ENCODE measurements around the gene CRYL1. TPM values are rescaled to one million over a fixed set of nuclear protein-coding genes. Genes with fewer than 3 reads are reported as not detected.

Gene CRYL1
- total and polyA plus RNA-seq, 12 donors, result 10.6 to 68.0 (median 48.1) TPM

GRCh38 chr13:20461481-20461859, 64.2 kb downstream of the CRYL1 start:
- no peak for TF ChIP-seq POLR2A (IDR thresholded peaks at IDR 0.05)
- TF ChIP-seq CTCF (IDR thresholded peaks at IDR 0.05), result no peak
- H3K27ac ChIP-seq, result no peak overlapping the region
- no peaks in the 10 kb centered on the region for H3K27me3 ChIP-seq
- H3K4me1 ChIP-seq (replicated peaks in 1 of 2), result no peaks in the 10 kb centered on the region
- intact Hi-C loops (cut with DNase I), result no loop called here
- no peak for DNase-seq
- H3K4me3 ChIP-seq, result no peak overlapping the region
- H3K36me3 ChIP-seq (replicated peaks in 1 of 2), result no peaks in the 10 kb centered on the region
- WGBS, 4 donors, result 58 to 64% (median 60%) methylated on average over 2 of the region's 2 CpGs
- no peaks in the 10 kb centered on the region for H3K9me3 ChIP-seq (replicated peaks in 1 of 3)

GRCh38 chr13:20460761-20461160, 64.9 kb downstream of the CRYL1 start:
- no peak overlapping the region for H3K27ac ChIP-seq
- H3K4me3 ChIP-seq, result no peak overlapping the region
- H3K4me1 ChIP-seq (replicated peaks in 1 of 2), result no peaks in the 10 kb centered on the region
- 89 to 93% (median 91%) methylated on average over 11 of the region's 11 CpGs for WGBS, 4 donors
- no peaks in the 10 kb centered on the region for H3K27me3 ChIP-seq
- DNase-seq, result no peak
- TF ChIP-seq POLR2A (IDR thresholded peaks at IDR 0.05), result no peak
- TF ChIP-seq CTCF (IDR thresholded peaks at IDR 0.05), result no peak
- no peaks in the 10 kb centered on the region for H3K9me3 ChIP-seq (replicated peaks in 1 of 3)
- intact Hi-C loops (cut with DNase I), result no loop called here
- no peaks in the 10 kb centered on the region for H3K36me3 ChIP-seq (replicated peaks in 1 of 2)

GRCh38 chr13:20457670-20458069, 68.0 kb downstream of the CRYL1 start:
- H3K36me3 ChIP-seq (replicated peaks in 1 of 2), result no peaks in the 10 kb centered on the region
- no peaks in the 10 kb centered on the region for H3K4me1 ChIP-seq (replicated peaks in 1 of 2)
- TF ChIP-seq CTCF (IDR thresholded peaks at IDR 0.05) (no peak), POLR2A (IDR thresholded peaks at IDR 0.05) (no peak)
- 59 to 71% (median 65%) methylated on average over 6 of the region's 6 CpGs for WGBS, 4 donors
- H3K27me3 ChIP-seq, result no peaks in the 10 kb centered on the region
- DNase-seq, result no peak
- no peak overlapping the region for H3K27ac ChIP-seq
- H3K4me3 ChIP-seq, result no peak overlapping the region
- intact Hi-C loops (cut with DNase I), result no loop called here
- H3K9me3 ChIP-seq (replicated peaks in 1 of 3), result no peaks in the 10 kb centered on the region

GRCh38 chr13:20456737-20457136, 68.9 kb downstream of the CRYL1 start:
- H3K9me3 ChIP-seq (replicated peaks in 1 of 3), result no peaks in the 10 kb centered on the region
- no peaks in the 10 kb centered on the region for H3K36me3 ChIP-seq (replicated peaks in 1 of 2)
- no peak for DNase-seq
- no peak overlapping the region for H3K27ac ChIP-seq
- 70 to 82% (median 75%) methylated on average over 2 of the region's 2 CpGs for WGBS, 4 donors
- no peak for TF ChIP-seq CTCF (IDR thresholded peaks at IDR 0.05)
- TF ChIP-seq POLR2A (IDR thresholded peaks at IDR 0.05), result no peak
- H3K27me3 ChIP-seq, result no peaks in the 10 kb centered on the region
- intact Hi-C loops (cut with DNase I), result no loop called here
- no peaks in the 10 kb centered on the region for H3K4me1 ChIP-seq (replicated peaks in 1 of 2)
- H3K4me3 ChIP-seq, result no peak overlapping the region

Data from adrenal gland (tissue), 12 donors.